ENCODE data around the gene NUPR2.
"Not testable (repeated sequence)": the region's sequence is repeated elsewhere in the genome, so short reads cannot be mapped to it uniquely, and the experiment has no call there.

Gene NUPR2

GRCh38 chr7:56115852-56116538 lies at the start of gene NUPR2:
NUPR2 (minus strand) TSS chr7:56116417; CDS start chr7:56116314, 103 bp downstream.
- DNase-seq (ENCODE audit: extremely low read depth in 1 of 2, low read depth in 1 of 2) = no peak

- no peak for DNase-seq (ENCODE audit: extremely low read depth in 1 of 2, low read depth in 1 of 2)
Observed at GRCh38 chr7:56157238-56157790, 41.1 kb upstream of the NUPR2 start.

GRCh38 chr7:56131062-56131461 lies 14.8 kb upstream of the NUPR2 start:
- not testable (repeated sequence) for DNase-seq (ENCODE audit: extremely low read depth in 1 of 2, low read depth in 1 of 2)

- no peak for DNase-seq (ENCODE audit: extremely low read depth in 1 of 2, low read depth in 1 of 2)
Observed at GRCh38 chr7:56127241-56127975, 11.2 kb upstream of the NUPR2 start.

- no peak for DNase-seq (ENCODE audit: extremely low read depth in 1 of 2, low read depth in 1 of 2)
Observed at GRCh38 chr7:56125831-56126230, 9.6 kb upstream of the NUPR2 start.

- no peak for DNase-seq (ENCODE audit: extremely low read depth in 1 of 2, low read depth in 1 of 2)
Observed at GRCh38 chr7:56124981-56125380, 8.8 kb upstream of the NUPR2 start.

- DNase-seq (ENCODE audit: extremely low read depth in 1 of 2, low read depth in 1 of 2) = no peak
Observed at GRCh38 chr7:56121440-56121839, 5.2 kb upstream of the NUPR2 start.

GRCh38 chr7:56112244-56112643 lies 4.0 kb downstream of the NUPR2 start:
- DNase-seq (ENCODE audit: extremely low read depth in 1 of 2, low read depth in 1 of 2) = not testable (repeated sequence)

GRCh38 chr7:56110611-56111010 lies 5.6 kb downstream of the NUPR2 start:
- DNase-seq (ENCODE audit: extremely low read depth in 1 of 2, low read depth in 1 of 2) = no peak

GRCh38 chr7:56107954-56108258 lies 8.3 kb downstream of the NUPR2 start:
- no peak for DNase-seq (ENCODE audit: extremely low read depth in 1 of 2, low read depth in 1 of 2)

- peak; percentile 74 to 82 for DNase-seq (ENCODE audit: extremely low read depth in 1 of 2, low read depth in 1 of 2)
Observed at GRCh38 chr7:56106108-56107073, 9.8 kb downstream of the NUPR2 start, which contains the start of gene CHCHD2. CHCHD2 (minus strand) TSS chr7:56106476; CDS start chr7:56106413, 63 bp downstream.

GRCh38 chr7:56105508-56105907 lies 10.7 kb downstream of the NUPR2 start:
- DNase-seq (ENCODE audit: extremely low read depth in 1 of 2, low read depth in 1 of 2) = no peak

- DNase-seq (ENCODE audit: extremely low read depth in 1 of 2, low read depth in 1 of 2) = not testable (repeated sequence)
Observed at GRCh38 chr7:56104138-56104537, 12.1 kb downstream of the NUPR2 start.

GRCh38 chr7:56099653-56100052 lies 16.6 kb downstream of the NUPR2 start:
- DNase-seq (ENCODE audit: extremely low read depth in 1 of 2, low read depth in 1 of 2) = no peak

GRCh38 chr7:56098187-56099008 lies 17.8 kb downstream of the NUPR2 start:
- not testable (repeated sequence) for DNase-seq (ENCODE audit: extremely low read depth in 1 of 2, low read depth in 1 of 2)

- DNase-seq (ENCODE audit: extremely low read depth in 1 of 2, low read depth in 1 of 2) = no peak
Observed at GRCh38 chr7:56097700-56098099, 18.5 kb downstream of the NUPR2 start.

- DNase-seq (ENCODE audit: extremely low read depth in 1 of 2, low read depth in 1 of 2) = no peak
Observed at GRCh38 chr7:56092789-56093531, 23.3 kb downstream of the NUPR2 start, which contains the start of gene PHKG1. PHKG1 (minus strand) TSS chr7:56092952; CDS start chr7:56088941, 4,011 bp downstream.

- DNase-seq (ENCODE audit: extremely low read depth in 1 of 2, low read depth in 1 of 2) = not testable (repeated sequence)
Observed at GRCh38 chr7:56092388-56092787, 23.8 kb downstream of the NUPR2 start.

- DNase-seq (ENCODE audit: extremely low read depth in 1 of 2, low read depth in 1 of 2) = no peak
Observed at GRCh38 chr7:56091591-56091990, 24.6 kb downstream of the NUPR2 start.
